AG09309 (cell line): ENCODE measurements around the gene TICAM1.
"Not testable (repeated sequence)": the region's sequence is repeated elsewhere in the genome, so short reads cannot be mapped to it uniquely, and the experiment has no call there.

Experiments
- DNase-seq: peaks from one replicate; pipeline ENCODE4 v3.0.0-alpha.2; 2010; ENCODE audit warnings: low read depth
- H3K4me3 ChIP-seq: 2 replicates; pipeline ENCODE4 v1.5.1; 2011; ENCODE audit warnings: mild to moderate bottlenecking, low read depth, low read length, moderate library complexity; ENCODE audit not compliant: control insufficient read depth
- CTCF ChIP-seq: IDR thresholded peaks from 2 replicates; pipeline ENCODE4 v1.5.1; 2011; ENCODE audit warnings: mild to moderate bottlenecking, low read depth, low read length, inconsistent platforms; ENCODE audit not compliant: insufficient read depth, control insufficient read depth; ENCODE audit errors: missing control alignments

Gene TICAM1

GRCh38 chr19:4823577-4823976 is 7.9 kb downstream of the TICAM1 start:
- no peak for DNase-seq
- no peak for TF ChIP-seq CTCF

GRCh38 chr19:4822354-4822753 is 9.2 kb downstream of the TICAM1 start:
- not testable (repeated sequence) for H3K4me3 ChIP-seq, DNase-seq

More at GRCh38 chr19:4823577-4823976, 7.9 kb downstream of the TICAM1 start:
- no peak overlapping the region for H3K4me3 ChIP-seq

- H3K4me3 ChIP-seq, result no peak overlapping the region
- DNase-seq, result no peak
- no peak for TF ChIP-seq CTCF
Observed at GRCh38 chr19:4821265-4821664, 10.2 kb downstream of the TICAM1 start.

- no peak for DNase-seq
- no peak overlapping the region for H3K4me3 ChIP-seq
- no peak for TF ChIP-seq CTCF
Observed at GRCh38 chr19:4817467-4818277, 13.8 kb downstream of the TICAM1 start.

- no peak for TF ChIP-seq CTCF
- no peak overlapping the region for H3K4me3 ChIP-seq
- DNase-seq, result no peak
Observed at GRCh38 chr19:4816950-4817278, 14.6 kb downstream of the TICAM1 start.

- DNase-seq, result no peak
- TF ChIP-seq CTCF, result no peak
- no peak overlapping the region for H3K4me3 ChIP-seq
Observed at GRCh38 chr19:4816202-4816949, 15.1 kb downstream of the TICAM1 start.
